Keratinocyte (primary cell): Measurements from ENCODE around the gene GPX7.

Experiments
- EZH2 ChIP-seq: IDR thresholded peaks from one replicate; pipeline ENCODE4 v1.6.1; 2012; ENCODE audit warnings: inconsistent platforms, mild to moderate bottlenecking, low read length, moderate library complexity
- TF ChIP-seq, protein P1 (sequence below), 3 experiments: IDR thresholded peaks in 1 of 3; conservative IDR thresholded peaks in 1 of 3; optimal IDR thresholded peaks in 1 of 3; 2 replicates in 2 of 3; 3 replicates in 1 of 3; pipeline versions ENCODE3 to v1.5.1; 2011; ENCODE audit warnings: low read length in 3 of 3, mild to moderate bottlenecking in 3 of 3, moderate library complexity in 2 of 3, control low read depth in 1 of 3, inconsistent platforms in 1 of 3; ENCODE audit not compliant: insufficient read depth in 2 of 3; ENCODE audit errors: extremely low read depth in 1 of 3

GRCh38 chr1:52576074-52576473, 26.1 kb upstream of the GPX7 start:
- TF ChIP-seq, protein P1, sequence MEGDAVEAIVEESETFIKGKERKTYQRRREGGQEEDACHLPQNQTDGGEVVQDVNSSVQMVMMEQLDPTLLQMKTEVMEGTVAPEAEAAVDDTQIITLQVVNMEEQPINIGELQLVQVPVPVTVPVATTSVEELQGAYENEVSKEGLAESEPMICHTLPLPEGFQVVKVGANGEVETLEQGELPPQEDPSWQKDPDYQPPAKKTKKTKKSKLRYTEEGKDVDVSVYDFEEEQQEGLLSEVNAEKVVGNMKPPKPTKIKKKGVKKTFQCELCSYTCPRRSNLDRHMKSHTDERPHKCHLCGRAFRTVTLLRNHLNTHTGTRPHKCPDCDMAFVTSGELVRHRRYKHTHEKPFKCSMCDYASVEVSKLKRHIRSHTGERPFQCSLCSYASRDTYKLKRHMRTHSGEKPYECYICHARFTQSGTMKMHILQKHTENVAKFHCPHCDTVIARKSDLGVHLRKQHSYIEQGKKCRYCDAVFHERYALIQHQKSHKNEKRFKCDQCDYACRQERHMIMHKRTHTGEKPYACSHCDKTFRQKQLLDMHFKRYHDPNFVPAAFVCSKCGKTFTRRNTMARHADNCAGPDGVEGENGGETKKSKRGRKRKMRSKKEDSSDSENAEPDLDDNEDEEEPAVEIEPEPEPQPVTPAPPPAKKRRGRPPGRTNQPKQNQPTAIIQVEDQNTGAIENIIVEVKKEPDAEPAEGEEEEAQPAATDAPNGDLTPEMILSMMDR (optimal IDR thresholded peaks at IDR 0.05 in 1 of 3, IDR thresholded peaks at IDR 0.05 in 1 of 3, conservative IDR thresholded peaks at IDR 0.05 in 1 of 3; ENCODE audit: extremely low read depth in 1 of 3, insufficient read depth in 2 of 3, low read length in 3 of 3), result no peak
- no peak for TF ChIP-seq EZH2
